Measurements from ENCODE around the gene CD247.

The CD247 gene

DNA sequence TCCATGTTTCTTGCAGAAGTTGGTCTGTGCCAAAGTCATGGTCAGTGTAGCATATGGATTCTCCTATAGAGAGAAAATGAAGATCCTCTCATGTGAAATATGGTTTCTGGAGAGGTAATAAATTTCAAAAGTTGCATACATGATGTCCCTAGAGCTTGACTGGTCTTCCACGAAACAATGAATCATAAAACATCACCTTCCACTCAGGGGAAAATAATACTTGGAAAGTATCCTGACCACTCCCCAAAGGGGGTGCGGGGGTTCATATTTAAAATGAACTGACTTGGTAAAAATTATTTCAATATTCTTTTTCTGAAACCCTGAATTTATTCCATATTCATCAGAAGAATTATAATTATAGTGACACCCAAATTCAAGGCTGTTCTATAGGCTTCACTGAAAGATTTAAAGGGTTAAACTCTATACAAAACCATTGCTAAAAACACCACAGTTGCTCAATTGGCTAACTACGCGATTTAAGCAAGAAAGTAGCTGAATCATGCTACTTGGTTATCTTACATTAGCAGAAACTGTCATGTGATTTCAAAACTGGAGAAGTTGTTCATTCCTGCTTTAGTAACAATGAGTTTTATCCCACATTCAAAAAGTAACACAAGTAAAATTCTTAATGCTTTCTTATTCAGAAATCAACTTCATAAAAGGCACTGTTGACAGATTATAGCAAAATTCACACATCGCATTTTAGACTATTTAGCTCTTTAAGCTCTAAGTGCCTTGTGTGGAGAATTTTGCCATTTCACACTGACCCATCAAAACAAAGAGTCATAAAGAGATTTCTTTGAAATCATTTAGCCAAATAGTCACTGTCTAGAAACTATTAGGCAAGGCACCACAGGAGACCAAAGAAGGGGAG, 30.0 kb upstream of the CD247 start:
- Histone ChIP-seq H3K4me1 (ENCODE audit: insufficient read depth, insufficient read length) (no peaks in the 10 kb centered on the region), H3K27me3 (ENCODE audit: insufficient read depth, insufficient read length) (peaks cover 13% of the 10 kb centered on the region), H3K4me3 (ENCODE audit: insufficient read length, low read depth) (no peak overlapping the region), H3K9ac (ENCODE audit: insufficient read length, low read depth) (no peak overlapping the region), H3K36me3 (ENCODE audit: insufficient read depth, insufficient read length, low read length) (peaks cover 22% of the 10 kb centered on the region), H3K9me3 (ENCODE audit: insufficient read depth, low read length) (no peaks in the 10 kb centered on the region)
- TF ChIP-seq SUZ12 (IDR thresholded peaks at IDR 0.05; ENCODE audit: extremely low read depth, insufficient read depth, insufficient read length) (no peak), ZNF274 (IDR thresholded peaks at IDR 0.05; ENCODE audit: low read depth, low read length) (no peak), YY1 (IDR thresholded peaks at IDR 0.05; ENCODE audit: insufficient read depth, insufficient read length) (no peak)
- no peak for DNase-seq (ENCODE audit: low read depth, low spot score)

DNA sequence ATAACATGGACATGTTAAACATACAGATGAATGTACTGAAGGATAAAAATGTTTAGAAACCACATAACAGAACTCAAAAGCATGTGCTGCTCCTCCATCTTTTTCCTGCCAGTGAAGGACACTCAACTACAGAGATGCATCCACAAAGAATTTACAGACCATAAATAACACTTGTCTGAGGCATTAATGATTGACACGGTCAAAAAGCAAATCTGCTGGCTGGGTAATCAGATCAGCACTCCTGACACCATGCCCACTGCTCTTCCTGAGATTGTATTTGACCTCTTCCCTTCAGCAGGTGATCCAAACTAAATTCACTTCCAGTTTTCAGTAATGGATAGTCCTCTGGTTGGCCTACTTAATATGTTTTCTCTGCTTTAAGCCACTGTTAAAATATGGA, 28.6 kb upstream of the CD247 start:
- DNase-seq (ENCODE audit: low read depth, low spot score), result no peak
- Histone ChIP-seq H3K9me3 (ENCODE audit: insufficient read depth, low read length) (no peaks in the 10 kb centered on the region), H3K36me3 (ENCODE audit: insufficient read depth, insufficient read length, low read length) (peaks cover 22% of the 10 kb centered on the region), H3K27me3 (ENCODE audit: insufficient read depth, insufficient read length) (peaks cover under 1% of the 10 kb centered on the region), H3K9ac (ENCODE audit: insufficient read length, low read depth) (no peak overlapping the region), H3K4me3 (ENCODE audit: insufficient read length, low read depth) (no peak overlapping the region), H3K4me1 (ENCODE audit: insufficient read depth, insufficient read length) (no peaks in the 10 kb centered on the region)
- TF ChIP-seq YY1 (IDR thresholded peaks at IDR 0.05; ENCODE audit: insufficient read depth, insufficient read length) (no peak), SUZ12 (IDR thresholded peaks at IDR 0.05; ENCODE audit: extremely low read depth, insufficient read depth, insufficient read length) (no peak), ZNF274 (IDR thresholded peaks at IDR 0.05; ENCODE audit: low read depth, low read length) (no peak)

DNA sequence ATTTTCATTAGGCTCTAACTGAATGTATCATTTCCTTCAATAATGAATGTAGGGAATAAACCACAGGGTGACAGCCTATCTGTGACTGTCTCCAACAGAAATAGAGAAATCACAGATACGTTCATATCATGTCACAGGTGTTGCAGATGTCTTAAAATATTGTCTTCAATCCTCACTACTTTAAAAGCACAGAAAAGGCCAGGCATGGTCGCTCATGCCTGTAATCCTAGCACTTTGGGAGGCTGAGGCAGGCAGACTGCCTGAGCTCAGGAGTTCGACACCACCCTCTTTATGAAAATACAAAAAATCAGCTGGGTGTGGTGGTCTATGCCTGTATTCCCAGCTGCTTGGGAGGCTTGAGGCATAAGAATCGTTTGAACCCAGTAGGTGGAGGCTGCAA, 27.0 kb upstream of the CD247 start:
- TF ChIP-seq ZNF274 (IDR thresholded peaks at IDR 0.05; ENCODE audit: low read depth, low read length) (no peak), SUZ12 (IDR thresholded peaks at IDR 0.05; ENCODE audit: extremely low read depth, insufficient read depth, insufficient read length) (no peak), YY1 (IDR thresholded peaks at IDR 0.05; ENCODE audit: insufficient read depth, insufficient read length) (no peak)
- Histone ChIP-seq H3K27me3 (ENCODE audit: insufficient read depth, insufficient read length) (no peaks in the 10 kb centered on the region), H3K9ac (ENCODE audit: insufficient read length, low read depth) (no peak overlapping the region), H3K36me3 (ENCODE audit: insufficient read depth, insufficient read length, low read length) (peaks cover 26% of the 10 kb centered on the region), H3K9me3 (ENCODE audit: insufficient read depth, low read length) (no peaks in the 10 kb centered on the region), H3K4me1 (ENCODE audit: insufficient read depth, insufficient read length) (no peaks in the 10 kb centered on the region), H3K4me3 (ENCODE audit: insufficient read length, low read depth) (no peak overlapping the region)
- DNase-seq (ENCODE audit: low read depth, low spot score), result no peak

DNA sequence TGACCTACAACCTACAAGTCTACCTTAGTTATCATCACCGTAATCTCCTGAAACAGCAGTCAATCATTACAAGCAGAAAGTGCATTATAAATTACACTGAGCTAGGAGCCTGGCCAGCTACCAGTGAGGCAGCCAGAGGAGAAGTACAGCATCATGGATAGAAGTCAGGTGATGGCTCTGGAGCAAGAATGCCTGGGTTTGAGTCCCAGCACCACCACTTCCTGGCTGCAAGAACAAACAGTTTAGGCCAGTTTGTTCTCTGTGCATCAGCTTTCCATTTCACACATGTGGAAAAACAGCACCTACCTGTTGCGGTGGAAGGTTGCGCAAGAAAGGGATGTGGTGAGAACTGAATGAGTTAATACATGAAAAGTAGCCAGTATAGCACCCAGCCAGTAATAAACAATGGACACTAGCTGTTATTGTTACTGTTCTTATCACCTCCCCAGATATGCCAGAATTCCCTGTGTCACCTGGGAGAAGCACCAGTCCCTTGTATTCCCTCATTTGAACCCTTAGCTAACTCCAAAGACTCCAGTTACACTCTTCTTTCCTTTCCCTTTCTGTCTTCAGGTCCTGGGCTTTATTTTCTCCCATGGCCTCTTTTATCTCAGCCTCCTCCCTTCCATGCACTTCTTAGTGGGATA, 26.2 kb upstream of the CD247 start:
- Histone ChIP-seq H3K4me3 (ENCODE audit: insufficient read length, low read depth) (no peak overlapping the region), H3K36me3 (ENCODE audit: insufficient read depth, insufficient read length, low read length) (peaks cover 26% of the 10 kb centered on the region), H3K9ac (ENCODE audit: insufficient read length, low read depth) (no peak overlapping the region), H3K4me1 (ENCODE audit: insufficient read depth, insufficient read length) (no peaks in the 10 kb centered on the region), H3K27me3 (ENCODE audit: insufficient read depth, insufficient read length) (no peaks in the 10 kb centered on the region), H3K9me3 (ENCODE audit: insufficient read depth, low read length) (no peaks in the 10 kb centered on the region)
- no peak for DNase-seq (ENCODE audit: low read depth, low spot score)
- no peak for TF ChIP-seq SUZ12 (IDR thresholded peaks at IDR 0.05; ENCODE audit: extremely low read depth, insufficient read depth, insufficient read length)
- TF ChIP-seq ZNF274 (IDR thresholded peaks at IDR 0.05; ENCODE audit: low read depth, low read length), result no peak
- TF ChIP-seq YY1 (IDR thresholded peaks at IDR 0.05; ENCODE audit: insufficient read depth, insufficient read length), result no peak

DNA sequence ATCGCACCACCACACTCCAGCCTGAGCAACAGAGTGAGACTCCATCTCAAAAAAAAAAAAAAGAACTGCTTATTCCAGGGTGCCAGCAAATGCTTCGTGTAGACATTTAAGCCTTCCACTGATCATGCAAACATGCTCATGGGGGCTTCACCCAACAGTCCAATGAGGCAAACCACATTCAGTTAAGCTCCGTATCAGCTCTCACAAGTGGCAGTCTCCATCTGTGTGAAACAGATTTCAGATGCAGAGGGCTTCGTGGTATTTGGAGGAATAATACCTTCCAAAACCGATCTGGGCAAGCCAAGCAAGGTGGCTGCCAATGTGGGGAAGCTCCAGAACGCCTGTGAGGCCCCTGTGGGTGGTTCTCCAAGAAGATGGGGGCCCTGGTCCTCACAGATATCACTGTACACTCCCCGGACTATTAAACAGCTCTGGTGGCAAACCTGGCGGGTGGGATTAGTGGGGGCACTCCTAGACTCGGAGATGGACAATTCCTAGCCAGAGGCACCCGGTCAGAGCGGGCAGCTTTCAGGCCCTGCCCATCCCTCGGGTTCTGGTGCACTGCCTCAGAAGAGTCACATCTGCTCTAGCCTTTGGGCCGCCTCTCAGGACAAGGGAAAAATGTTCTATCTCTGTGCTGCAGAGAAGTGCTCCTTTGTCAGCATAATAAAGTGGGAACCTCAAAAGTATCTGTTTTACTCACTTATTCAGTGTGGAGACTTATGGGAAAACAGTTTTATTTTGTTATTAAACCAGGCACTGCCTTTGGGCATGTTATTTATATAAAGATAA, 25.1 kb upstream of the CD247 start:
- Histone ChIP-seq H3K27me3 (ENCODE audit: insufficient read depth, insufficient read length) (no peaks in the 10 kb centered on the region), H3K9ac (ENCODE audit: insufficient read length, low read depth) (no peak overlapping the region), H3K36me3 (ENCODE audit: insufficient read depth, insufficient read length, low read length) (peaks cover 26% of the 10 kb centered on the region), H3K4me1 (ENCODE audit: insufficient read depth, insufficient read length) (no peaks in the 10 kb centered on the region), H3K4me3 (ENCODE audit: insufficient read length, low read depth) (no peak overlapping the region), H3K9me3 (ENCODE audit: insufficient read depth, low read length) (no peaks in the 10 kb centered on the region)
- DNase-seq (ENCODE audit: low read depth, low spot score), result no peak
- no peak for TF ChIP-seq ZNF274 (IDR thresholded peaks at IDR 0.05; ENCODE audit: low read depth, low read length)
- no peak for TF ChIP-seq YY1 (IDR thresholded peaks at IDR 0.05; ENCODE audit: insufficient read depth, insufficient read length)
- no peak for TF ChIP-seq SUZ12 (IDR thresholded peaks at IDR 0.05; ENCODE audit: extremely low read depth, insufficient read depth, insufficient read length)

DNA sequence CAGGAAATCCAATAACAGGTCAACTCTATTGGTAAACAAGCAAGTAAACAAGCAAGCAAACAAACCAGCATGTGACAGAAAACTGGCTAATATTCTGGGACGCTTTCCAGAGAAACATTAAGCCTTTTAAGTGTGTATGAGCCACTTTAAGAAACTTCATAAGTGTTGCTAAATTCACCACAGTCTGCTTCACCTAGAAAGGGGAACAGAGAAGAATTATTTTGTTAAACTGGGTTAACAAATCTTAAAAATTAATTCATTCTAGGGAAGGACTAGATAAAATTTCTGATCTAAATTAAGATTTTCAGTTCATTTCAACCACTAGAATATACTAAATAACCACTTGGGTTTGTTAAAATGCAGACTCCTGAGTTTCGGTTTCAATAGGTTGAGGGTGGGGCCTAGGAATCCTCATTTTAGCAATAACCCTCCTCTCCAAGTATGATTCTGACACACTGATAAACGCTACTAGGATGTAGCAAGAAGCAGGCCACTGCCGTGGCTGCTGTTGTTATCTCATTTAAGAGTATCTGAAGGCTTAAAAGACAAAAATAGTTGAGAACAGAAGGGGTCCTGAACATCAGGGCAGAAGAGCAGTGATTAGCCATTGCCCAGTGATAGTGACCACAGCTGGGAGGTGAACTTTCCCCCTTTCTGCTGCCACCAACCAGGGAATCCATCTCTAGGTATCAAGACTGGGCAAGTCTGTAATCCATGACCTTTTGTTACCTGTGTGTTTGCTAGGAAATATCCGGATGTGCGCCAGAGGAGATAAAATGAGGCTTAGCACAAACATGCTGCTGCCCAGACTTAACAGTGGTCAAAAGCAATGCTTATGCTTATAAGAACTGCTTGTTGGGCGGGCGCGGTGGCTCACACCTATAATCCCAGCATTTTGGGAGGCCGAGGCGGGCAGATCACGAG, 24.0 kb upstream of the CD247 start:
- DNase-seq (ENCODE audit: low read depth, low spot score), result no peak
- Histone ChIP-seq H3K9me3 (ENCODE audit: insufficient read depth, low read length) (no peaks in the 10 kb centered on the region), H3K9ac (ENCODE audit: insufficient read length, low read depth) (no peak overlapping the region), H3K36me3 (ENCODE audit: insufficient read depth, insufficient read length, low read length) (peaks cover 26% of the 10 kb centered on the region), H3K4me3 (ENCODE audit: insufficient read length, low read depth) (no peak overlapping the region), H3K27me3 (ENCODE audit: insufficient read depth, insufficient read length) (no peaks in the 10 kb centered on the region), H3K4me1 (ENCODE audit: insufficient read depth, insufficient read length) (no peaks in the 10 kb centered on the region)
- TF ChIP-seq SUZ12 (IDR thresholded peaks at IDR 0.05; ENCODE audit: extremely low read depth, insufficient read depth, insufficient read length), result no peak
- TF ChIP-seq ZNF274 (IDR thresholded peaks at IDR 0.05; ENCODE audit: low read depth, low read length), result no peak
- no peak for TF ChIP-seq YY1 (IDR thresholded peaks at IDR 0.05; ENCODE audit: insufficient read depth, insufficient read length)
